ENCODE data around the gene UNC5A. TPM values are rescaled to one million over a fixed set of nuclear protein-coding genes. Genes with fewer than 3 reads are reported as not detected.

Gene UNC5A
- total RNA-seq, 2 donors from 2014 or later: 0.89 to 1.4 TPM

GRCh38 chr5:176797456-176798050 lies 12.8 kb upstream of the UNC5A start:
- H3K27me3 ChIP-seq (ENCODE audit: control insufficient read depth, insufficient read depth, low read length, poor library complexity, severe bottlenecking): peaks cover under 1% of the 10 kb centered on the region
- no peak overlapping the region for H3K9ac ChIP-seq (ENCODE audit: extremely low read depth, low read length, poor library complexity, severe bottlenecking)
- TF ChIP-seq, protein P1, sequence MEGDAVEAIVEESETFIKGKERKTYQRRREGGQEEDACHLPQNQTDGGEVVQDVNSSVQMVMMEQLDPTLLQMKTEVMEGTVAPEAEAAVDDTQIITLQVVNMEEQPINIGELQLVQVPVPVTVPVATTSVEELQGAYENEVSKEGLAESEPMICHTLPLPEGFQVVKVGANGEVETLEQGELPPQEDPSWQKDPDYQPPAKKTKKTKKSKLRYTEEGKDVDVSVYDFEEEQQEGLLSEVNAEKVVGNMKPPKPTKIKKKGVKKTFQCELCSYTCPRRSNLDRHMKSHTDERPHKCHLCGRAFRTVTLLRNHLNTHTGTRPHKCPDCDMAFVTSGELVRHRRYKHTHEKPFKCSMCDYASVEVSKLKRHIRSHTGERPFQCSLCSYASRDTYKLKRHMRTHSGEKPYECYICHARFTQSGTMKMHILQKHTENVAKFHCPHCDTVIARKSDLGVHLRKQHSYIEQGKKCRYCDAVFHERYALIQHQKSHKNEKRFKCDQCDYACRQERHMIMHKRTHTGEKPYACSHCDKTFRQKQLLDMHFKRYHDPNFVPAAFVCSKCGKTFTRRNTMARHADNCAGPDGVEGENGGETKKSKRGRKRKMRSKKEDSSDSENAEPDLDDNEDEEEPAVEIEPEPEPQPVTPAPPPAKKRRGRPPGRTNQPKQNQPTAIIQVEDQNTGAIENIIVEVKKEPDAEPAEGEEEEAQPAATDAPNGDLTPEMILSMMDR (conservative IDR thresholded peaks at IDR 0.05): no peak
- H3K9me3 ChIP-seq (ENCODE audit: control insufficient read depth, low read length): no peaks in the 10 kb centered on the region
- Mint-ChIP-seq H3K27ac (no peak overlapping the region), H3K36me3 (ENCODE audit: low read depth) (no peaks in the 10 kb centered on the region), H3K9me3 (no peaks in the 10 kb centered on the region), H3K4me1 (peaks cover 11% of the 10 kb centered on the region), H3K4me3 (no peak overlapping the region), H3K27me3 (ENCODE audit: insufficient read depth) (peaks cover 8% of the 10 kb centered on the region)
- no peak overlapping the region for H3K4me3 ChIP-seq (ENCODE audit: low read length)
- no peak for DNase-seq
- no peak overlapping the region for H3K27ac ChIP-seq (ENCODE audit: low read depth, low read length)
- WGBS, 2 experiments (ENCODE audit: insufficient coverage in 1 of 2, insufficient read length in 1 of 2): 90 to 93% methylated on average over 13 to 21 of the region's 21 CpGs
- no peaks in the 10 kb centered on the region for H3K36me3 ChIP-seq (ENCODE audit: control insufficient read depth, insufficient read depth, low read length)
- no peaks in the 10 kb centered on the region for H3K4me1 ChIP-seq (ENCODE audit: control insufficient read depth, insufficient read depth, low read length)

- no peaks in the 10 kb centered on the region for H3K36me3 ChIP-seq (ENCODE audit: control insufficient read depth, insufficient read depth, low read length)
- H3K27me3 ChIP-seq (ENCODE audit: control insufficient read depth, insufficient read depth, low read length, poor library complexity, severe bottlenecking): peaks cover 6% of the 10 kb centered on the region
- WGBS, 2 experiments (ENCODE audit: insufficient coverage in 1 of 2, insufficient read length in 1 of 2): 87 to 94% methylated on average over 17 to 32 of the region's 33 CpGs
- no peak overlapping the region for H3K4me3 ChIP-seq (ENCODE audit: low read length)
- H3K27me3 Mint-ChIP-seq (ENCODE audit: insufficient read depth): peaks cover 8% of the 10 kb centered on the region
- H3K4me1 ChIP-seq (ENCODE audit: control insufficient read depth, insufficient read depth, low read length): no peaks in the 10 kb centered on the region
- peaks cover 11% of the 10 kb centered on the region for H3K4me1 Mint-ChIP-seq
- H3K27ac Mint-ChIP-seq: no peak overlapping the region
- no peaks in the 10 kb centered on the region for H3K36me3 Mint-ChIP-seq (ENCODE audit: low read depth)
- no peaks in the 10 kb centered on the region for H3K9me3 ChIP-seq (ENCODE audit: control insufficient read depth, low read length)
- H3K4me3 Mint-ChIP-seq: no peak overlapping the region
- no peak overlapping the region for H3K27ac ChIP-seq (ENCODE audit: low read depth, low read length)
- TF ChIP-seq, protein P1 (conservative IDR thresholded peaks at IDR 0.05): no peak
- H3K9me3 Mint-ChIP-seq: no peaks in the 10 kb centered on the region
- no peak for DNase-seq
- no peak overlapping the region for H3K9ac ChIP-seq (ENCODE audit: extremely low read depth, low read length, poor library complexity, severe bottlenecking)
These were observed 12.1 kb upstream of the UNC5A start for GRCh38 chr5:176798086-176798876.

- Histone ChIP-seq H3K27ac (ENCODE audit: low read depth, low read length) (no peak overlapping the region), H3K4me1 (ENCODE audit: control insufficient read depth, insufficient read depth, low read length) (no peaks in the 10 kb centered on the region), H3K9me3 (ENCODE audit: control insufficient read depth, low read length) (no peaks in the 10 kb centered on the region), H3K9ac (ENCODE audit: extremely low read depth, low read length, poor library complexity, severe bottlenecking) (no peak overlapping the region), H3K36me3 (ENCODE audit: control insufficient read depth, insufficient read depth, low read length) (no peaks in the 10 kb centered on the region), H3K4me3 (ENCODE audit: low read length) (no peak overlapping the region), H3K27me3 (ENCODE audit: control insufficient read depth, insufficient read depth, low read length, poor library complexity, severe bottlenecking) (peaks cover 13% of the 10 kb centered on the region)
- TF ChIP-seq, protein P1 (conservative IDR thresholded peaks at IDR 0.05): no peak
- no peak overlapping the region for H3K27ac Mint-ChIP-seq
- peaks cover 11% of the 10 kb centered on the region for H3K4me1 Mint-ChIP-seq
- WGBS, 2 experiments (ENCODE audit: insufficient coverage in 1 of 2, insufficient read length in 1 of 2): 91 to 97% methylated on average over 7 to 12 of the region's 12 CpGs
- no peaks in the 10 kb centered on the region for H3K36me3 Mint-ChIP-seq (ENCODE audit: low read depth)
- H3K9me3 Mint-ChIP-seq: no peaks in the 10 kb centered on the region
- H3K4me3 Mint-ChIP-seq: no peak overlapping the region
- peaks cover 8% of the 10 kb centered on the region for H3K27me3 Mint-ChIP-seq (ENCODE audit: insufficient read depth)
- no peak for DNase-seq
These were observed 11.4 kb upstream of the UNC5A start for GRCh38 chr5:176798949-176799348.

Data from endodermal cell (in vitro differentiated cells).